Glutamatergic neuron (in vitro differentiated cells): ENCODE data around the gene MAP7. TPM values are rescaled to one million over a fixed set of nuclear protein-coding genes. Genes with fewer than 3 reads are reported as not detected.

Source experiments
- DNase-seq: peaks from one replicate; pipeline ENCODE4 v3.0.0; 2022
- H3K27ac Mint-ChIP-seq: one replicate; pipeline ENCODE4 v1.8.0; 2020; ENCODE audit warnings: mild to moderate bottlenecking, mixed read lengths, inconsistent platforms; ENCODE audit not compliant: unreplicated experiment
- H3K27me3 Mint-ChIP-seq: one replicate; pipeline ENCODE4 v1.8.0; 2020; ENCODE audit warnings: mild to moderate bottlenecking, moderate library complexity, mixed read lengths, inconsistent platforms; ENCODE audit not compliant: unreplicated experiment
- H3K36me3 Mint-ChIP-seq: one replicate; pipeline ENCODE4 v1.8.0; 2020; ENCODE audit warnings: mild to moderate bottlenecking, mixed read lengths, inconsistent platforms; ENCODE audit not compliant: unreplicated experiment
- H3K4me1 Mint-ChIP-seq: one replicate; pipeline ENCODE4 v1.8.0; 2020; ENCODE audit warnings: mild to moderate bottlenecking, low read depth, mixed read lengths, inconsistent platforms; ENCODE audit not compliant: unreplicated experiment
- H3K4me3 Mint-ChIP-seq: one replicate; pipeline ENCODE4 v1.8.0; 2020; ENCODE audit warnings: mild to moderate bottlenecking, mixed read lengths, inconsistent platforms; ENCODE audit not compliant: unreplicated experiment
- H3K9me3 Mint-ChIP-seq: one replicate; pipeline ENCODE4 v1.8.0; 2020; ENCODE audit warnings: mild to moderate bottlenecking, moderate library complexity, mixed read lengths, inconsistent platforms; ENCODE audit not compliant: unreplicated experiment
- CTCF ChIP-seq: fragments of 200-600 bp; sonication (generic); IDR thresholded peaks from one replicate; pipeline ENCODE4 v1.5.0; 2021; ENCODE audit not compliant: partially characterized antibody, unreplicated experiment
- total RNA-seq: library from RNA; stranded (reverse); fragmentation: NEBNext Ultra II Directional; extraction: Animal tissue kit (Norgen Biotek cat#: 25700); gene quantifications from one replicate; pipeline ENCODE4 v1.2.1, GENCODE V29; 2021; ENCODE audit not compliant: unreplicated experiment

The MAP7 gene
- total RNA-seq, 1 donor from 2014 or later: 2.2 TPM

GRCh38 chr6:136477548-136477947 lies 72.7 kb downstream of the MAP7 start:
- Mint-ChIP-seq H3K27ac (no peak overlapping the region), H3K27me3 (peaks cover 2% of the 10 kb centered on the region), H3K9me3 (peaks cover 2% of the 10 kb centered on the region), H3K4me3 (no peak overlapping the region), H3K4me1 (peaks cover 4% of the 10 kb centered on the region), H3K36me3 (no peaks in the 10 kb centered on the region)
- no peak for DNase-seq
- TF ChIP-seq CTCF: no peak

GRCh38 chr6:136475686-136476085 lies 74.5 kb downstream of the MAP7 start:
- no peak overlapping the region for H3K27ac Mint-ChIP-seq
- H3K4me1 Mint-ChIP-seq: peaks cover 5% of the 10 kb centered on the region
- H3K27me3 Mint-ChIP-seq: peaks cover 2% of the 10 kb centered on the region
- no peak for DNase-seq
- no peaks in the 10 kb centered on the region for H3K36me3 Mint-ChIP-seq
- TF ChIP-seq CTCF: no peak
- peaks cover 2% of the 10 kb centered on the region for H3K9me3 Mint-ChIP-seq
- no peak overlapping the region for H3K4me3 Mint-ChIP-seq

GRCh38 chr6:136474241-136474640 lies 76.0 kb downstream of the MAP7 start:
- no peak for DNase-seq
- Mint-ChIP-seq H3K9me3 (peaks cover 2% of the 10 kb centered on the region), H3K36me3 (no peaks in the 10 kb centered on the region), H3K4me1 (peaks cover 5% of the 10 kb centered on the region), H3K27ac (no peak overlapping the region), H3K27me3 (peaks cover 2% of the 10 kb centered on the region), H3K4me3 (no peak overlapping the region)
- no peak for TF ChIP-seq CTCF

GRCh38 chr6:136471922-136472321 lies 78.3 kb downstream of the MAP7 start:
- no peak overlapping the region for H3K4me3 Mint-ChIP-seq
- peaks cover 9% of the 10 kb centered on the region for H3K4me1 Mint-ChIP-seq
- TF ChIP-seq CTCF: no peak
- no peak for DNase-seq
- no peak overlapping the region for H3K27ac Mint-ChIP-seq
- H3K36me3 Mint-ChIP-seq: no peaks in the 10 kb centered on the region
- H3K9me3 Mint-ChIP-seq: no peaks in the 10 kb centered on the region
- no peaks in the 10 kb centered on the region for H3K27me3 Mint-ChIP-seq

GRCh38 chr6:136471372-136471771 lies 78.8 kb downstream of the MAP7 start:
- no peak for DNase-seq
- TF ChIP-seq CTCF: no peak
- no peaks in the 10 kb centered on the region for H3K9me3 Mint-ChIP-seq
- H3K4me1 Mint-ChIP-seq: peaks cover 13% of the 10 kb centered on the region
- H3K36me3 Mint-ChIP-seq: no peaks in the 10 kb centered on the region
- H3K27ac Mint-ChIP-seq: no peak overlapping the region
- H3K4me3 Mint-ChIP-seq: no peak overlapping the region
- H3K27me3 Mint-ChIP-seq: no peaks in the 10 kb centered on the region
